HepG2 (cell line): ENCODE data around the gene ELAVL3. TPM values are rescaled to one million over a fixed set of nuclear protein-coding genes. Genes with fewer than 3 reads are reported as not detected.

Experiments
- ATAC-seq: fragments of 200-7000 bp; cut with Tn5 transposase; 3 replicates; pipeline ENCODE4 v1.9.1; 2020; ENCODE audit warnings: mild to moderate bottlenecking, moderate library complexity
- BruUV-seq: library from RNA; stranded (reverse); fragments of 400-500 nt; replicated peaks from 2 replicates; lab custom pipeline; 2021; lab: Mats Ljungman, UMichigan
- CTCF ChIA-PET: fragments of 300-600 bp; formaldehyde crosslinking; extraction: SDS; loops from one replicate; lab custom pipeline; 2021; ENCODE audit warnings: low total read pairs, inconsistent platforms, low intra/inter-chr PET ratio; lab: Yijun Ruan, JAX
- POLR2A ChIA-PET: fragments of 350-600 bp; sonication (Branson Sonifier 250); formaldehyde crosslinking; loops from one replicate; lab custom pipeline; 2020; ENCODE audit warnings: antibody characterized with exemption, inconsistent platforms; lab: Yijun Ruan, JAX
- DNase-seq: peaks from one replicate; pipeline ENCODE4 v3.0.0-alpha.2; 2015; ENCODE audit warnings: low spot score
- FAIRE-seq: peaks from 3 replicates; lab custom pipeline; 2011; peaks lifted over from hg19 to GRCh38; lab: Jason Lieb, UNC
- H2AFZ ChIP-seq: one replicate; pipeline ENCODE4 v1.6.1; 2011; ENCODE audit warnings: low read length, inconsistent platforms
- H3K27ac ChIP-seq: fragments of 300-600 bp; 3 replicates; pipeline ENCODE4 v1.8.0; 2011; ENCODE audit warnings: mixed run types, mild to moderate bottlenecking, mixed read lengths, low read length, inconsistent platforms; ENCODE audit not compliant: insufficient read depth; ENCODE audit errors: extremely low read length
- H3K27me3 ChIP-seq, 2 experiments: fragments of 200-600 bp in 1 of 2; 2 replicates in 1 of 2; 3 replicates in 1 of 2; pipeline versions ENCODE4 v1.6.0 to v1.8.0; 2011; ENCODE audit warnings: low read length in 2 of 2, mild to moderate bottlenecking in 2 of 2, moderate library complexity in 2 of 2, inconsistent platforms in 1 of 2; ENCODE audit not compliant: insufficient read depth in 2 of 2, control insufficient read depth in 1 of 2
- H3K36me3 ChIP-seq, 2 experiments: fragments of 200-600 bp in 1 of 2; replicated peaks in 1 of 2; 2 replicates in 1 of 2; 3 replicates in 1 of 2; pipeline versions ENCODE4 v1.5.1 to v1.8.0; 2011; ENCODE audit warnings: low read length in 2 of 2, inconsistent platforms in 1 of 2; ENCODE audit not compliant: insufficient read depth in 2 of 2, control insufficient read depth in 1 of 2
- H3K4me1 ChIP-seq: 2 replicates; pipeline ENCODE4 v1.5.1; 2012; ENCODE audit warnings: low read length, inconsistent platforms; ENCODE audit not compliant: insufficient read depth
- H3K4me2 ChIP-seq: 2 replicates; pipeline ENCODE4 v1.6.0; 2011; ENCODE audit warnings: low read depth, low read length, inconsistent platforms
- H3K4me3 ChIP-seq, 3 experiments: fragments of 200-600 bp in 1 of 3; sonication (generic), shearing (Covaris generic) in 1 of 3; replicated peaks in 1 of 3; 2 replicates each; pipeline ENCODE4 v1.5.1; 2011 to 2016; ENCODE audit warnings: low read length in 3 of 3, inconsistent platforms in 2 of 3, low read depth in 2 of 3, mild to moderate bottlenecking in 2 of 3, control low read depth in 1 of 3, mixed read lengths in 1 of 3; ENCODE audit not compliant: insufficient read depth in 1 of 3
- H3K79me2 ChIP-seq: one replicate; pipeline ENCODE4 v1.6.1; 2011; ENCODE audit warnings: low read length, inconsistent platforms; ENCODE audit not compliant: insufficient read depth
- H3K9ac ChIP-seq: 2 replicates; pipeline ENCODE4 v1.6.0; 2011; ENCODE audit warnings: mild to moderate bottlenecking, low read depth, low read length, inconsistent platforms; ENCODE audit not compliant: insufficient read depth
- H3K9me3 ChIP-seq: 2 replicates; pipeline ENCODE4 v1.5.1; 2012; ENCODE audit warnings: mild to moderate bottlenecking, low read length
- H4K20me1 ChIP-seq: 2 replicates; pipeline ENCODE4 v1.6.0; 2011; ENCODE audit warnings: inconsistent platforms, mild to moderate bottlenecking, low read length, moderate library complexity; ENCODE audit not compliant: insufficient read depth
- HNRNPK ChIP-seq: fragments of 200-400 bp; formaldehyde crosslinking; IDR thresholded peaks from 2 replicates; pipeline ENCODE4 v1.6.1; 2018; ENCODE audit warnings: low read length, low read depth, moderate library complexity, mild to moderate bottlenecking; ENCODE audit not compliant: poor library complexity, severe bottlenecking
- RFX1 ChIP-seq: fragments of 450-650 bp; IDR thresholded peaks from 2 replicates; pipeline ENCODE4 v1.6.1; 2017
- RFXAP ChIP-seq: sonication (generic); formaldehyde crosslinking; IDR thresholded peaks from 2 replicates; pipeline ENCODE4 v1.4.0; 2020; ENCODE audit warnings: missing genetic modification reagents, borderline replicate concordance
- SIN3A ChIP-seq: IDR thresholded peaks from 2 replicates; pipeline ENCODE4 v1.6.1; 2011; ENCODE audit warnings: low read depth, mild to moderate bottlenecking, control low read depth, low read length, borderline replicate concordance
- SIN3B ChIP-seq: fragments of 150-350 bp; IDR thresholded peaks from 2 replicates; pipeline ENCODE4 v1.6.1; 2014; ENCODE audit warnings: low read length
- SP140L ChIP-seq: sonication (generic); formaldehyde crosslinking; IDR thresholded peaks from 2 replicates; pipeline ENCODE4 v1.4.0; 2020; ENCODE audit warnings: missing genetic modification reagents, borderline replicate concordance
- SP5 ChIP-seq: IDR thresholded peaks from 2 replicates; pipeline ENCODE4 v1.6.1; 2016; ENCODE audit warnings: low read depth, borderline replicate concordance
- STAG1 ChIP-seq: sonication (generic); formaldehyde crosslinking; IDR thresholded peaks from 2 replicates; pipeline ENCODE4 v1.4.0; 2020; ENCODE audit warnings: missing genetic modification reagents
- TCF7L2 ChIP-seq: IDR thresholded peaks from 2 replicates; pipeline ENCODE4 v1.6.1; 2011; ENCODE audit warnings: mild to moderate bottlenecking, low read depth, low read length, moderate library complexity
- ZNF501 ChIP-seq: sonication (generic); formaldehyde crosslinking; IDR thresholded peaks from 2 replicates; pipeline ENCODE4 v1.5.1; 2020; ENCODE audit warnings: mild to moderate bottlenecking, moderate library complexity, missing genetic modification reagents
- WGBS: methylation state at CpG from one replicate; pipeline ENCODE4 v1.1.6; 2017; ENCODE audit warnings: low lambda C conversion rate; 5-methylcytosine and 5-hydroxymethylcytosine counted together
- in situ Hi-C: cut with HindIII; loops from 2 replicates; pipeline ENCODE4 v1.10.0; 2017; ENCODE audit warnings: low pct_unique_long_range_greater_than_20kb; ENCODE audit not compliant: extremely low pct_ligation_motif_present
- intact Hi-C: fragments of 100-400 bp; cut with micrococcal nuclease; formaldehyde crosslinking; loops from one replicate; pipeline ENCODE4 v1.10.0; 2022; ENCODE audit not compliant: unreplicated experiment
- polyA plus RNA-seq, 8 experiments: library from polyadenylated mRNA; depleted of rRNA in 3 of 8; stranded (reverse) in 7 of 8; unstranded in 1 of 8; fragments of >200 nt; fragmentation: Illumina TruSeq in 4 of 8; extraction: Trizol in 4 of 8; gene quantifications; 2 replicates each; pipeline versions ENCODE4 v1.2.1 to v1.2.3, GENCODE V29; 2011 to 2016; ENCODE audit warnings: low read depth in 4 of 8, missing spikeins in 1 of 8, mixed read lengths in 1 of 8; ENCODE audit not compliant: insufficient read depth in 1 of 8
- total RNA-seq, 5 experiments: library from RNA; depleted of rRNA; stranded (reverse); fragments of >200 nt; fragmentation: Illumina TruSeq; extraction: Trizol; gene quantifications; 2 replicates each; pipeline ENCODE4 v1.2.3, GENCODE V29; 2016; ENCODE audit warnings: low read depth in 1 of 5
- TF ChIP-seq, protein P1 (sequence below): IDR thresholded peaks from 2 replicates; pipeline ENCODE4 v1.6.1; 2018; ENCODE audit warnings: missing genetic modification reagents, mild to moderate bottlenecking, missing compliant biosample characterization
- TF ChIP-seq, protein P2 (sequence below): sonication (generic); formaldehyde crosslinking; IDR thresholded peaks from 2 replicates; pipeline ENCODE4 v1.8.0; 2022; ENCODE audit warnings: mild to moderate bottlenecking, missing genetic modification reagents, moderate library complexity
- TF ChIP-seq, protein P3 (sequence below): sonication (generic); formaldehyde crosslinking; IDR thresholded peaks from 2 replicates; pipeline ENCODE4 v1.4.0; 2020; ENCODE audit warnings: missing genetic modification reagents
- TF ChIP-seq, protein P4 (sequence below): sonication (generic); formaldehyde crosslinking; IDR thresholded peaks from 2 replicates; pipeline ENCODE4 v1.8.1; 2023; ENCODE audit warnings: mild to moderate bottlenecking, moderate library complexity, missing genetic modification reagents

Gene ELAVL3
- total and polyA plus RNA-seq, 2 of the 13 experiments (the other 11 are each of a cell fraction or from before 2014, with no cell fraction given): 0.03 TPM; not detected in 1

DNA sequence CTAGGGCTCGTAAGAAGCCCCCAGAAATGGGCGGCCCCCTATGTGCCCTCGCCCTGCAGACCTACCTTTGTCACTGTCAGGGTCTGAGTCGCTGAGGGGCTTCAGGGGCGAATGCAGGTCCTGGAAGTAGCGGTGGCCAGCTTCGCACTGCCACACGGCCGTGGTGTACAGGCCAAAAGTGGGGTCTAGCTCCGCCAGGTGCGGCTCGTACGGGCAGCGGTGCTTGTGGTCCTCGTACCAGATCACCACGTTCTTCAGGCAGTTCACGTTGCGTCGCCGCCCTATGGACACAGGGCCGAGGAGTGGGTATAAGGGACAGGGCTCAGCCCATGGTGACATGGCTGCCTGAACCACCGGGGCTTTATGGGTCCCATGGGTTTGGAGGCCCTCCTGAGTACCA lies 15.0 kb upstream of the ELAVL3 start:
- POLR2A ChIA-PET: no interaction called here
- Histone ChIP-seq H3K27ac (no peak overlapping the region), H3K9me3 (no peaks in the 10 kb centered on the region), H3K9ac (no peak overlapping the region), H3K4me3 (no peak overlapping the region), H4K20me1 (no peaks in the 10 kb centered on the region), H3K4me2 (no peak overlapping the region), H3K27me3 (no peaks in the 10 kb centered on the region; a peak in 1 of 5 replicates), H2AFZ (no peak overlapping the region), H3K79me2 (no peaks in the 10 kb centered on the region), H3K36me3 (peaks cover 5 to 15% of the 10 kb centered on the region in 2 experiments; a peak in 4 of 5 replicates), H3K4me1 (peaks cover 8% of the 10 kb centered on the region)
- no peak for TF ChIP-seq SIN3A
- TF ChIP-seq, protein P1, sequence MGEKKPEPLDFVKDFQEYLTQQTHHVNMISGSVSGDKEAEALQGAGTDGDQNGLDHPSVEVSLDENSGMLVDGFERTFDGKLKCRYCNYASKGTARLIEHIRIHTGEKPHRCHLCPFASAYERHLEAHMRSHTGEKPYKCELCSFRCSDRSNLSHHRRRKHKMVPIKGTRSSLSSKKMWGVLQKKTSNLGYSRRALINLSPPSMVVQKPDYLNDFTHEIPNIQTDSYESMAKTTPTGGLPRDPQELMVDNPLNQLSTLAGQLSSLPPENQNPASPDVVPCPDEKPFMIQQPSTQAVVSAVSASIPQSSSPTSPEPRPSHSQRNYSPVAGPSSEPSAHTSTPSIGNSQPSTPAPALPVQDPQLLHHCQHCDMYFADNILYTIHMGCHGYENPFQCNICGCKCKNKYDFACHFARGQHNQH (CRISPR knock-in tag): no peak
- no peak for TF ChIP-seq ZNF501
- FAIRE-seq (no peak), DNase-seq (no peak), ATAC-seq (no peak)
- no TSS peak for BruUV-seq
- intact Hi-C loops: loop anchor here (5.0 kb wide), 1 partner anchor 91 kb away; no protein-coding TSS in a partner anchor
- WGBS: 96% methylated on average over 20 of the region's 22 CpGs
- in situ Hi-C loops: no loop called here
- CTCF ChIA-PET: interaction anchor here (1.1 to 1.8 kb wide), 2 partner anchors 91 to 92 kb away, joined by 3 to 4 read pairs; no protein-coding TSS in a partner anchor

DNA sequence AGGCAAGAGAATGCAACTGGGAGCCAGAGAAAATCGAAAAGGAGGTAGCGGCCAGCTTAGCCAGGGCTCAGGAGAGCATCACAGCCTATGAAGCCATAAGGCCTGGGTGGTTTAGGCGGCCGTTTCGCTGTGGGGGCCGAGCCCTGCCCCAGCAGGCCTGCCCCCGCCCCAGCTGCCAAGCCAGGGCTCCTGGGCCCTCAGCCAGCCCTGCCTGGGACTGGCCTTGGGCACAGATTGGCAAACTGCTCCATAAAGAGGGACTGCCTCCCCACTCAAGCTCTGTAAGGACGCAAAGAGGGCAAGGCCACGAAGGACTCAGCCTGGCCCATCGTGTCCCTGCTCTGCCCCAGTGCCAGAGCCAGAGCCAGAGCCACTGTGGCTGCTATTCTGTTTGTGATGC lies 14.6 kb upstream of the ELAVL3 start:
- Histone ChIP-seq H4K20me1 (no peaks in the 10 kb centered on the region), H3K36me3 (peaks cover 5 to 15% of the 10 kb centered on the region in 2 experiments; a peak in 4 of 5 replicates), H3K27ac (no peak overlapping the region), H3K9ac (no peak overlapping the region), H2AFZ (no peak overlapping the region), H3K4me2 (no peak overlapping the region), H3K27me3 (no peaks in the 10 kb centered on the region; a peak in 1 of 5 replicates), H3K79me2 (no peaks in the 10 kb centered on the region), H3K4me3 (no peak overlapping the region), H3K4me1 (peaks cover 12% of the 10 kb centered on the region), H3K9me3 (no peaks in the 10 kb centered on the region)
- DNase-seq (no peak), ATAC-seq (no peak), FAIRE-seq (no peak)
- ChIA-PET CTCF (interaction anchor here (1.1 kb wide), 1 partner anchor 93 kb away, joined by 3 read pairs; no protein-coding TSS in a partner anchor), POLR2A (no interaction called here)
- 96% methylated on average over 4 of the region's 10 CpGs for WGBS
- in situ Hi-C loops (no loop called here), intact Hi-C loops (loop anchor here (5.0 kb wide), 1 partner anchor 92 kb away; no protein-coding TSS in a partner anchor)
- no TSS peak for BruUV-seq
- TF ChIP-seq, protein P2, sequence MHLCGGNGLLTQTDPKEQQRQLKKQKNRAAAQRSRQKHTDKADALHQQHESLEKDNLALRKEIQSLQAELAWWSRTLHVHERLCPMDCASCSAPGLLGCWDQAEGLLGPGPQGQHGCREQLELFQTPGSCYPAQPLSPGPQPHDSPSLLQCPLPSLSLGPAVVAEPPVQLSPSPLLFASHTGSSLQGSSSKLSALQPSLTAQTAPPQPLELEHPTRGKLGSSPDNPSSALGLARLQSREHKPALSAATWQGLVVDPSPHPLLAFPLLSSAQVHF (CRISPR knock-in tag): no peak
- TF ChIP-seq, protein P3, sequence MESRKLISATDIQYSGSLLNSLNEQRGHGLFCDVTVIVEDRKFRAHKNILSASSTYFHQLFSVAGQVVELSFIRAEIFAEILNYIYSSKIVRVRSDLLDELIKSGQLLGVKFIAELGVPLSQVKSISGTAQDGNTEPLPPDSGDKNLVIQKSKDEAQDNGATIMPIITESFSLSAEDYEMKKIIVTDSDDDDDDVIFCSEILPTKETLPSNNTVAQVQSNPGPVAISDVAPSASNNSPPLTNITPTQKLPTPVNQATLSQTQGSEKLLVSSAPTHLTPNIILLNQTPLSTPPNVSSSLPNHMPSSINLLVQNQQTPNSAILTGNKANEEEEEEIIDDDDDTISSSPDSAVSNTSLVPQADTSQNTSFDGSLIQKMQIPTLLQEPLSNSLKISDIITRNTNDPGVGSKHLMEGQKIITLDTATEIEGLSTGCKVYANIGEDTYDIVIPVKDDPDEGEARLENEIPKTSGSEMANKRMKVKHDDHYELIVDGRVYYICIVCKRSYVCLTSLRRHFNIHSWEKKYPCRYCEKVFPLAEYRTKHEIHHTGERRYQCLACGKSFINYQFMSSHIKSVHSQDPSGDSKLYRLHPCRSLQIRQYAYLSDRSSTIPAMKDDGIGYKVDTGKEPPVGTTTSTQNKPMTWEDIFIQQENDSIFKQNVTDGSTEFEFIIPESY (CRISPR knock-in tag): no peak
- no peak for TF ChIP-seq STAG1
- no peak for TF ChIP-seq HNRNPK
- TF ChIP-seq SP5 (CRISPR knock-in tag): no peak
- TF ChIP-seq SP140L (CRISPR knock-in tag): no peak
- TF ChIP-seq RFXAP (CRISPR knock-in tag): no peak
- TF ChIP-seq, protein P4, sequence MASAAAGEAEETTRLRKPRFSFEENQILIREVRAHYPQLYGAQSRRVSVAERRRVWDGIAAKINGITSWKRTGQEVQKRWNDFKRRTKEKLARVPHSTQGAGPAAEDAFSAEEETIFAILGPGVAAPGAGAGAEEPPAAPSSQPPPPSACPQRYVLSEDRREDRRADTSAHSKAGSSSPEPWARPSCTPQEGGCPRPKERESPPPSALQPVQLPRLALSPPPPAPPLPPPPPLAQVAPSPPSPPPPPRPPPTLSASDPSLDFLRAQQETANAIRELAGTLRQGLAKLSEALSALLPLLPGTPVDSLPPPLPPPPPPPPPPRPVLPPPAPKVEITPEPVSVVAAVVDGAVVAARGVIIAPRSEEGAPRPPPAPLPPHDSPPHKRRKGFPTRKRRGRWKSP (CRISPR knock-in tag): no peak
- TF ChIP-seq SIN3B: no peak
- no peak for TF ChIP-seq RFX1
- no peak for TF ChIP-seq TCF7L2
